ENCODE data around the gene FRMD5.
A peak's percentile ranks its signal among the peaks of the same experiment; 100 is the strongest.
"Not testable (repeated sequence)": the region's sequence is repeated elsewhere in the genome, so short reads cannot be mapped to it uniquely, and the experiment has no call there.

FRMD5 gene

DNA sequence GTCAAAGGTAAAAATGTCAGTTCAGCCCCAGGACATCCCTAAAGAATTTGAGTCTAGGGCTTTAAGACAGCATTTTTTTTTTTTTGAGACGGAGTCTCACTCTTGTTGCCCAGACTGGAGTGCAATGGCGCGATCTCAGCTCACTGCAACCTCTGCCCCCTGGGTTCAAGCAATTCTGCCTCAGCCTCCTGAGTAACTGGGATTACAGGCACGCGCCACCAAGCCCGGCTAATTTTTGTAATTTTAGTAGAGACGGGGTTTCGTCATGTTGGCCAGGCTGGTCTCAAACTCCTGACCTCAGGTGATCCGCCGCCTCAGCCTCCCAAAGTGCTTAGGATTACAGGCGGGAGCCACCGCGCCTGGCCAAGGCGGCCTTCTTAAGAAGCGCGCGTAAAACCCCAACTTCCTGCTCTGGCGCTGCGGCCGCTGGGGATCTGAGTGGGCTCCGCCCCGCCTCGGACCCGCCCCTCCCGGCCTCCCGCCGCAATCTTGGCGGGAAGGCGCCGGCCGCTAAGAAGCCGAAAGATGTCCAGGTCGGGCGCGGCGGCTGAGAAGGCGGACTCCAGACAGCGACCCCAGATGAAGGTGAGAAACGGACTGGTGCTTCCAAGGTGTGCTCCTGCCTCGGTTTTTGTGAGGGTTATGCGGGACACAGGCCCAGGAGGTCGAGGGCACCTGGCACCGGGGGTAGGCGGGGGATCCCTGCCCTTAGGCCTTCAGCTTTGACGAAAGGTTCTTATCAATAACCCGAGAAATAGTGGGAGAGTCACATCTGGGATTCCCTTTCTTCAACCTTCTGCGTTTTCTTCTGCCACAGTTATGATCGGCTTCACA, 368.3 kb downstream of the FRMD5 start, which contains the start of gene WDR76:
Gene WDR76, plus strand, starts transcription at position 495 of the 834 bp plus-strand sequence. Its CDS starts 31 bp downstream, at position 526.
- DNase-seq, result peak; percentile 91

GRCh38 chr15:43826029-43826507, 369.0 kb downstream of the FRMD5 start:
- DNase-seq, result no peak

- not testable (repeated sequence) for DNase-seq
Measured at GRCh38 chr15:43825305-43825704, 369.8 kb downstream of the FRMD5 start.

DNA sequence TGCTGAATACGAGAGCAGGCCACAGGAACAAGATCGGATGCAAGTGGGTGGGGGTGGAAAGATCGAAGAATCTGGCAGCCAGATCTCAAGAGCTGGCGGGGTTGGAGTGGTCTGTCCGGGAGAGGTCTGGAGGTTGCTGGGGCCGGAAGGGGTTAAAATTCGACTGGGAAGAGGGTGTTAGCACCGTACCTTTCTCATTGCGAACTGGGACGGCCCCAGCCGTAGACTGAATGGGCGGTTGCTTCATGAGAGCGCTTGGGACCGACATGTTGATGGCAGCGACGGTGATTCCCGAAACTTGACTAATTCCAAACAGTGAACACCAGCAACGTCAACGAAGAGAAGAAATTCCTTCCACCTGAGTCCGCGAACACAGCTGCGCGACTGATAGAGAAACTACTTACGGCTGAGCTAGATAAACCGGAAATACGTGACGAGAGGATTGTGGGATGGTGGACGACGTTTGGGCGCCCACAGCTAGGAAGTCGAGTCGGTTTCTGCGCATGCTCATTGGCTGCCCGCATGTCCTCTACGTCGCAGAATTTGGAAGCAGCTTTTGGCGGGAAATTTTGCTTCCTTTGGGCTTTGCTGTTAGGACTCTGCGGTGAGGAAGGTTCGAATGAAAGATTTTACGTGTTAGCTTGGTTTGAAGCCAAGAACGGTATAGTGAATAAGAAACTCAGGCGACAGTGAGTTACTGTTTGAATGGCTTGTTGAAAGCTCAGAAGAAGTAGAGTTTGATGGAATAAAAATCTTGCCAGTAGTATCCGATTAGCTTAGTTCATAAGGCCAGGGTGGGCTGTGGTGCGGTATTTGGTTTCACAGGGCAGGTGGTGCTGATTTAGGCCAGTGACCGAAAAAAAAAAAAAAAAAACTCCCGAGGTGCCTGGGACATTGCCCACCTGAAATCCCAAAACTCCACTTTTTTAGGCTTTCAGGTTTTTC, 370.5 kb downstream of the FRMD5 start, which contains the start of gene MFAP1:
Gene MFAP1, minus strand, starts transcription at position 389 of the 945 bp plus-strand sequence. Its CDS starts 121 bp downstream, at position 268.
- DNase-seq, result peak; percentile 92

DNA sequence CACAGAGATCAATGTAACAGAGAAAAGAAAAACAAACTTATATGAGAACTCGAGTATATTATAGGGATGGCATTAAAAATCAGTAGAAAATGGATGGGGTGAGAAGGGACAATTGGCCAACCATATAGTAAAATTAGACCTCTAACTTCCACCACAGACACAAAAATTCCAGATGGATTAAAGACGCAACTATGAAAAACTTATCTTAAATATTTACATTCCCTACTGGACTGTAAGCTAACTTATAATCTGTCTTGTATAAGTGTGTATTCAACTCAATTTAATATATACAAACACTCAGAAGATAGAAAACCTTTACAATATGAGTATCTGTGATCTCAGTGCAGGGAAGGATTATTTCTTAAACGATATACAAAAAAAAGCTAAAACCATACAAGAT, 373.6 kb downstream of the FRMD5 start:
- DNase-seq, result no peak

Data from activated CD8-positive, alpha-beta memory T cell treated with anti-CD3 and anti-CD28 coated beads, Interleukin-2, amount 50 U/mL, for 48 hours (primary cell).